AG10803 (cell line): ENCODE data around the gene DUS4L.

ENCODE experiments used
- DNase-seq: peaks from one replicate; pipeline ENCODE4 v3.0.0; 2010; ENCODE audit warnings: low read depth
- H3K4me3 ChIP-seq: 2 replicates; pipeline ENCODE4 v1.5.1; 2011; ENCODE audit warnings: mild to moderate bottlenecking, low read length, control low read depth
- CTCF ChIP-seq: conservative IDR thresholded peaks from 2 replicates; pipeline ENCODE4 v1.5.1; 2011; ENCODE audit warnings: mild to moderate bottlenecking, low read length, control low read depth, inconsistent platforms

The DUS4L gene

GRCh38 chr7:107613439-107613838, 49.7 kb downstream of the DUS4L start:
- no peak for DNase-seq
- H3K4me3 ChIP-seq: no peak overlapping the region
- no peak for TF ChIP-seq CTCF

- H3K4me3 ChIP-seq: no peak overlapping the region
- DNase-seq: peak; percentile 39
- TF ChIP-seq CTCF: no peak
Observed at GRCh38 chr7:107613948-107614347, 50.2 kb downstream of the DUS4L start.

GRCh38 chr7:107614425-107614824, 50.7 kb downstream of the DUS4L start:
- DNase-seq: peak; percentile 89
- no peak for TF ChIP-seq CTCF
- no peak overlapping the region for H3K4me3 ChIP-seq

- DNase-seq: no peak
- TF ChIP-seq CTCF: no peak
- H3K4me3 ChIP-seq: no peak overlapping the region
Observed at GRCh38 chr7:107615910-107616680, 52.3 kb downstream of the DUS4L start.

- H3K4me3 ChIP-seq: no peak overlapping the region
- peak; percentile 17 for TF ChIP-seq CTCF
- peak; percentile 88 for DNase-seq
Observed at GRCh38 chr7:107622429-107622828, 58.7 kb downstream of the DUS4L start.

- TF ChIP-seq CTCF: no peak
- H3K4me3 ChIP-seq: no peak overlapping the region
- no peak for DNase-seq
Observed at GRCh38 chr7:107622894-107623293, 59.1 kb downstream of the DUS4L start.

- DNase-seq: no peak
- H3K4me3 ChIP-seq: no peak overlapping the region
- no peak for TF ChIP-seq CTCF
Observed at GRCh38 chr7:107627002-107627401, 63.2 kb downstream of the DUS4L start.
